Neural progenitor cell (in vitro differentiated cells): ENCODE measurements around the gene EIF5.

Experiments
- CTCF ChIP-seq: fragments of 200-600 bp; sonication (generic); IDR thresholded peaks from 2 replicates; pipeline ENCODE4 v1.5.1; 2017; ENCODE audit warnings: antibody characterized with exemption, mild to moderate bottlenecking
- EZH2 ChIP-seq: fragments of 200-600 bp; sonication (generic); IDR thresholded peaks from 2 replicates; pipeline ENCODE4 v1.6.1; 2017; ENCODE audit warnings: antibody characterized with exemption, mild to moderate bottlenecking, moderate library complexity
- EZH2phosphoT487 ChIP-seq: fragments of 200-600 bp; sonication (generic); IDR thresholded peaks from 2 replicates; pipeline ENCODE4 v1.6.1; 2017; ENCODE audit warnings: antibody characterized with exemption

DNA sequence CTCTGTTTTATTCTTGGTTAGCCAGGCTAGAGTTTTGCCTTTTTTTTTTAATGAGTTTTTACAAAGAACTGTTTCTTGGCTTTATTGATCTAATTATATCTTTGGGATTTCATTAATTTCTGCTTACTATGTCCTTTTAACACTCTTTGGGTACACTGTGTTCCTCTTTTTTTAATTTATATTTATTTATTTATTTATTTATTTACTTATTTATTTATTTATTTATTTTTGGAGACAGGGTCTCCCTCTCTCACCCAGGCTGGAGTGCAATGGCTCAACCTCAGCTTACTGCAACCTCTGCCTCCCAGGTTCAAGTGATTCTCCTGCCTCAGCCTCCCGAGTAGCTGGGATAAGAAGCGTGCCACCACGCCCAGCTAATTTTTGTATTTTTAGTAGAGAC is 36.0 kb downstream of the EIF5 start:
- TF ChIP-seq CTCF: no peak
- TF ChIP-seq EZH2: no peak
- no peak for TF ChIP-seq EZH2phosphoT487
